HG03378 (cell line): ENCODE data around the gene PIGH.
"Not testable (repeated sequence)": the region's sequence is repeated elsewhere in the genome, so short reads cannot be mapped to it uniquely, and the experiment has no call there.

Experiments used
- ATAC-seq: cut with Tn5 transposase; IDR thresholded peaks from one replicate; pipeline ENCODE4 v1.9.1; 2021; ENCODE audit warnings: mild to moderate bottlenecking, moderate library complexity; ENCODE audit not compliant: unreplicated experiment

The PIGH gene

DNA sequence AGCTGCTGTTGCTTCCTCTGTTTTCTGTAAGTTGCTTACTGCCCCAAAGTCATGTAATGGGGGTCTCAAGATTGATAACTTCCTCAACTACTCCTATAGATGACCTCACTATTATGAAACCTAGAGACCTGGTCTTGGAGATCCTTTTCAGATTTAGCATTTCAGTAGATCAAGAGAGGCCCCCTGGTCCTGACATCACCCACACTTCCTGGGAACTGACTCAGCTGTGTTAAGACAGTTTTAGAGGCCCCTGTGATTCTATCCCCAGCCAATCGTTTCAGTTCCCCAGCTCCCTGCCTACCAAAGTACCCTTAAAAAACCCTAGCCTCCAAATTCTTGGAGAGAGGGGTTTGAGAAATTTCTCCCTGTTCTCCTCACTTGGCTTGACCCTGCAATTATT lies 10.4 kb upstream of the PIGH start:
- no peak for ATAC-seq

DNA sequence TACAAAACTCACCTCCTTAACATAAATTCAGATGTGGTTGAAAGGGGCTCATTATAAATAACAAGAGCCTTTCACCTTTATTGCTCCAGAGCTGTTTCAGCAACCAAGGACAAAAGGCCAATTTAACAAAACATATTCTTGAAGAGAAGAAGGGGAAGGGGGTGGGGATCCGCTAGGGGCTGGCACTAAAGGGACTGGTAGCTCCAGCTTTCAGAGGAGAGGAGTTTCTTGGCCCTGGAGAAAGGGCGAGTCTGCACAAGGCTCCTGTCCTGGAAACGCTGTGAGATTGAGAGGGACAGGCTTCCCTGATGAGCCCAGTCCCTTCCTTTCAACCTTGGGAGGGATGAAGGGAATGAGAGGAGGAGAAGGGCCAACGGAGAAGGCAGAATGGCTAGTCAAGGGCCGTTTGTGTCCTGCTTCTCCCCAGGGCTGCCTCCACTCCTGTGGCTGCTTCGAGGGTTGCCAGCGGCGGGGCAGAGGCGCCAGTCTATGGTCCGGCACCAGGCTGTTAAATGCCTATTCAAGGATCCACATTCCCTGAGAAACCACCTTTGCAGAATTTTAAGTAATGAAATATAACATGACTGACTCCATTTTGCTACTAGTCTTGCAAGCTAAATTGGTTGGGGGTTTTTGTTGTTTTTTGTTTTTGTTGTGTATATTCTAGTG lies 9.7 kb upstream of the PIGH start:
- no peak for ATAC-seq

GRCh38 chr14:67607646-67608045 lies 7.6 kb upstream of the PIGH start:
- no peak for ATAC-seq

DNA sequence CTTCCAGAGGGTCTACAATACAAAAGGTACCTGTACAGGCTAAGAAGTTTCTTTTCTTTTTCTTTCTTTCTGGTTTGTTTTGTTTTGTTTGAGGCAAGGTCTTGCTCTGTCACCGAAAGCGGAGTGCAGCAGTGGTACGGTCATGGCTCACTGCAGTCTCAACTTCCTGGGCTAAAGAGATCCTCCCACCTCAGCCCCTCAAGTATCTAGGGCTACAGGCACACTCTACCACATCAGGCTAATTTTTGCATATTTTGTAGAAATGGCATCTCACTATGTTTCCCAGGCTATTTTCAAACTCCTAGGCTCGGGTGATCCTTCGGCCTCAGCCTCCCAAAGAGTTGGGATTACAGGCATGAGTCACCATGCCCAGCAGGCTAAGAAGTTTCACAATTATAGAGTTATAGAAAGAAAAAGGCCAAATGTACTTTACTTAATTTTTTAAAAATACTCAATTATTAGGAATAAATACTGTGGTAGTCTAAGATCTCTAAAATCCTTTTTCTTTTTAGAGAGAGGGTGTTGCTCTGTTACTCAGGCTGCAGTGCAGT lies 3.0 kb upstream of the PIGH start:
- ATAC-seq: peak; percentile 70

DNA sequence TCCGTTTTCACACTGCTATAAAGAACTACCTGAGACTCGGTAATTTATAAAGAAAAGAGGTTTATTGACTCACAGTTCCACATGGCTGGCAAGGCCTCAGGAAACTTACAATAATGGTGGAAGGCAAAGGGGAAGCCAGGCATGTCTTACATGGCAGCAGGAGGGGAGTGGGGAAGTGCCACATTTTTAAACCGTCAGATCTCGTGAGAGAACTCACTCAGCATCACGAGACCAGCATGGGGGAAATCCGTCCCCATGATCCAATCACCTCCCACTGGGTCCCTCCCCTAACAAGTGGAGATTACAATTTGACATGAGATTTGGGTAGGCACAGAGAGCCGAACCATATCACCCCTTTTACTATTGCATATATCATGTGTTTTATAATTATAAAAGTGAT lies 2.0 kb upstream of the PIGH start:
- no peak for ATAC-seq

DNA sequence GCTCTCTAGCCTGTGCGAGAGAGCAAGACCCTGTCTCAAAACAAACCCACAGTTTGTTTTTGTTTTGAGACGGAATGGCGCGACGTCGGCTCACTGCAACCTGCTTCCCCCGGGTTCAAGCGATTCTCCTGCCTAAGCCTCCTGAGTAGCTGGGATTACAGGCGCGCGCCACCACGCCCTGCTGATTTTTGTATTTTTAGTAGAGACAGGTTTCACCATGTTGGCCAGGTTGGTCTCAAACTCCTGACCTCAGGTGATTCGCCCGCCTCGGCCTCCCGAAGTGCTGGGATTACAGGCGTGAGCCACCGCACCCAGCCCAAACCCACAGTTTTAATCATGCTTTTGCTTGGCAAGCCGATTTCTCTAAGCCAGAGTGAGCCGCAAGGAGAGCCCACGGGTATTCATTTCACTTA lies 500 bp upstream of the PIGH start:
- ATAC-seq: not testable (repeated sequence)

DNA sequence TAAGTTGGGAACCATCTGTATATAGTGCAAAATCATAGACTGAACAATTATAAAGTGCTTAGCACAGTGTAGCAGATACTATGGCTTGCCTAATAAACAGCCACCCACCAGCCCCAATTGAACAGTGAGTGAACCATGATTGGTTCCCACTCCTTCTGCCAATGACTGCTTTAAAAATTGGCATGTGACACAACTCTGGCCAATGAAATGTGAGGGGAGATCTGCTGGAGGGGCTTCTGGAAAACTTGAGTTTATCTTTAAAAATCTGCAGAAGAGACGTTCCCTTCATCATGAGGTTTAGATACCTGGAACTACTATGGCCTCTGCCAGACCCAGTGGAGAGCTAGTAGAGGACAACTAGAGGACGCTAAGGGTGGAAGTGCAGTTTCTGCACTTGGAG lies 4.7 kb downstream of the PIGH start:
- ATAC-seq: no peak

DNA sequence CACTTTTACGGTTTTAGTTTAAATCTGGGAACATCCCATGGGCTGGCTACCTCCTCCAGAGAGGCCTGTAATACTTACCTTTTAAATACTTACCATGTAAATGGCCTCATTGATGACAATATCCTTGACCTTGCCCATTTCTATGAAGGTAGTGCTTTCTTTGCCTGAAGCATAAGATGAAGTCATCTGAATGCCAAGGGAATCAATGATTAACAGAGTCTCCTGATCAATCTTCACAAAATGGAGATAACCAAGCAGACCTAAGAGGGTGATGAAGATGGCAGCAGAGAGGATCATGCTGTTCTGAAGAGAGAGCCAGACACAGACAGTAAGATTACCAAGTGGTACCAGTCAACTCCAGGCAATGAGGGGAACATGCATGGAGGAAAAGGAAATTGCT lies 6.4 kb downstream of the PIGH start:
- not testable (repeated sequence) for ATAC-seq

GRCh38 chr14:67589204-67589770 lies 10.8 kb downstream of the PIGH start:
- no peak for ATAC-seq

- no peak for ATAC-seq
These were observed 13.7 kb downstream of the PIGH start for GRCh38 chr14:67586369-67586768.

GRCh38 chr14:67584978-67585377 lies 15.1 kb downstream of the PIGH start:
- no peak for ATAC-seq

GRCh38 chr14:67583711-67584644 lies 16.1 kb downstream of the PIGH start:
- peak; percentile 51 for ATAC-seq

- no peak for ATAC-seq
These were observed 18.0 kb downstream of the PIGH start for GRCh38 chr14:67582061-67582460.

- ATAC-seq: no peak
These were observed 18.4 kb downstream of the PIGH start for GRCh38 chr14:67581643-67582042.

- no peak for ATAC-seq
These were observed 19.5 kb downstream of the PIGH start for GRCh38 chr14:67580336-67581171.

DNA sequence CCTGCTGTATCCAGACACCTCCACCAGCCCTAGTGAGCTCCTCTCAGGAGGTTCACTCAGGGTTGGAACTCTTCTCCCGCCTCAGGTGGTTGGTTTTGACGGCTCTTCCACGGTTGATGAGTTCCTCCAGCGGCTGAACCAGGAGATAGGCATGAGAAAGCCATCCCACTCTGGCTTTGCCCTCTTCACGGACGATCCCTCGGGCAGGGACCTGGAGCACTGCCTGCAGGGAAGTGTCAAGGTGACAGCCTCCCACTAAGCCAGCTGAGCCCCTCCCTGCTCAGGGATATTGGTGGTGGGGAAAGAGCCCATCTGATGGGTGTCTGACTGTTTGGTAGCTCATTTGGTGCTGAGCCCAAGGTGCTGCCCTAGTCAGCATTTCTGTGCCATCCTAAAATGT lies 20.4 kb downstream of the PIGH start:
- no peak for ATAC-seq

DNA sequence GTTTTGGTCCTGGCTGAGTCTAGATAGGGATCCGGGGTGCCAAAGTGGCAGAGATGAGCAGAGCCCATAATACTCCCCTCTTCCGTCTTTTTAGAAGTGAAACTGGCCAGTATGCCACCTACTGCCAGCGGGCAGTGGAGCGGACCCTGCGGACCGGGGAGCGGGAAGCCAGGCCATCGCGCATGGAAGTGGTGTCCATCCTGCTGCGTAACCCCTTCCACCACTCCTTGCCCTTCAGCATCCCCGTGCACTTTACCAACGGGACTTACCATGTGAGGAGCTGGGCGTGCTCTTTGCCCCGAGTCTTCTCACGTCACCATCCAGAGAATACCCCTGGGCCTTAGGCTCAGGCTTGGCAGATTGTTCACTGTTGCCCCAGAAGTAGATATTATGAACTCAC lies 21.0 kb downstream of the PIGH start:
- ATAC-seq: no peak

- no peak for ATAC-seq
These were observed 21.9 kb downstream of the PIGH start for GRCh38 chr14:67577909-67578749.

- no peak for ATAC-seq
These were observed 22.8 kb downstream of the PIGH start for GRCh38 chr14:67577181-67577808.
